Mesenchymal stem cell (in vitro differentiated cells and primary cell): ENCODE data around the gene DEPDC5.

Experiments used
- DNase-seq: peaks from one replicate; pipeline ENCODE4 v3.0.0-alpha.2; 2013
- H2AFZ ChIP-seq: one replicate; pipeline ENCODE4 v1.6.1; 2013; ENCODE audit warnings: low read depth, mild to moderate bottlenecking, control low read depth, inconsistent platforms, low read length, moderate library complexity
- H2AK5ac ChIP-seq: 2 replicates; pipeline ENCODE4 v1.6.1; 2013; ENCODE audit warnings: low read length, moderate library complexity, mild to moderate bottlenecking, inconsistent platforms; ENCODE audit not compliant: severe bottlenecking
- H2BK120ac ChIP-seq: one replicate; pipeline ENCODE4 v1.6.1; 2013; ENCODE audit warnings: low read depth, mild to moderate bottlenecking, inconsistent platforms, low read length, moderate library complexity
- H2BK12ac ChIP-seq, 2 experiments: one replicate each; pipeline ENCODE4 v1.6.1; 2013; ENCODE audit warnings: inconsistent platforms in 2 of 2, low read length in 2 of 2, mild to moderate bottlenecking in 2 of 2, moderate library complexity in 2 of 2, control low read depth in 1 of 2
- H2BK15ac ChIP-seq: one replicate; pipeline ENCODE4 v1.6.1; 2013; ENCODE audit warnings: mild to moderate bottlenecking, low read depth, inconsistent platforms; ENCODE audit not compliant: poor library complexity, severe bottlenecking
- H2BK5ac ChIP-seq: 2 replicates; pipeline ENCODE4 v1.6.1; 2013; ENCODE audit warnings: low read depth, mild to moderate bottlenecking, low read length, control low read depth, inconsistent platforms; ENCODE audit not compliant: poor library complexity, severe bottlenecking
- H3K14ac ChIP-seq, 2 experiments: one replicate each; pipeline ENCODE4 v1.6.1; 2013; ENCODE audit warnings: inconsistent platforms in 2 of 2, low read length in 2 of 2, control low read depth in 1 of 2, mild to moderate bottlenecking in 1 of 2, moderate library complexity in 1 of 2
- H3K18ac ChIP-seq, 2 experiments: one replicate each; pipeline ENCODE4 v1.6.1; 2013; ENCODE audit warnings: inconsistent platforms in 2 of 2, low read length in 2 of 2, control low read depth in 1 of 2, low read depth in 1 of 2, mild to moderate bottlenecking in 1 of 2
- H3K23ac ChIP-seq, 2 experiments: one replicate each; pipeline ENCODE4 v1.6.1; 2013; ENCODE audit warnings: inconsistent platforms in 2 of 2, low read length in 2 of 2, mild to moderate bottlenecking in 2 of 2, moderate library complexity in 2 of 2, control low read depth in 1 of 2
- H3K27ac ChIP-seq: 2 replicates; pipeline ENCODE4 v1.5.1; 2013; ENCODE audit warnings: mild to moderate bottlenecking, moderate library complexity, low read length, control low read depth, inconsistent platforms; ENCODE audit not compliant: poor library complexity, severe bottlenecking
- H3K27me3 ChIP-seq, 2 experiments: 2 replicates each; pipeline versions ENCODE4 v1.6.1 to v1.7.0; 2013; ENCODE audit warnings: low read length in 2 of 2, mild to moderate bottlenecking in 2 of 2, moderate library complexity in 2 of 2, control low read depth in 1 of 2, inconsistent platforms in 1 of 2; ENCODE audit not compliant: control insufficient read depth in 1 of 2, insufficient read depth in 1 of 2
- H3K36me3 ChIP-seq, 2 experiments: 2 replicates each; pipeline versions ENCODE4 v1.6.1 to v1.7.0; 2013; ENCODE audit warnings: low read length in 2 of 2, control low read depth in 1 of 2, inconsistent platforms in 1 of 2, low read depth in 1 of 2, mild to moderate bottlenecking in 1 of 2; ENCODE audit not compliant: insufficient read depth in 2 of 2, control insufficient read depth in 1 of 2
- H3K4ac ChIP-seq, 2 experiments: one replicate each; pipeline ENCODE4 v1.6.1; 2013; ENCODE audit warnings: inconsistent platforms in 2 of 2, low read length in 2 of 2, mild to moderate bottlenecking in 2 of 2, moderate library complexity in 2 of 2, control low read depth in 1 of 2, low read depth in 1 of 2
- H3K4me1 ChIP-seq: 2 replicates; pipeline ENCODE4 v1.6.1; 2013; ENCODE audit warnings: low read depth, low read length, control low read depth; ENCODE audit not compliant: control insufficient read depth, insufficient read depth
- H3K4me2 ChIP-seq: 2 replicates; pipeline ENCODE4 v1.6.1; 2013; ENCODE audit warnings: low read length, mild to moderate bottlenecking, inconsistent platforms; ENCODE audit not compliant: poor library complexity, severe bottlenecking
- H3K4me3 ChIP-seq, 2 experiments: 2 replicates each; pipeline versions ENCODE4 v1.5.1 to v1.7.0; 2013; ENCODE audit warnings: low read length in 2 of 2, mild to moderate bottlenecking in 2 of 2, control low read depth in 1 of 2, low read depth in 1 of 2; ENCODE audit not compliant: insufficient read depth in 1 of 2
- H3K79me1 ChIP-seq: replicated peaks from 2 replicates; pipeline ENCODE4 v1.6.1; 2013; ENCODE audit warnings: mild to moderate bottlenecking, control low read depth, low read length, inconsistent platforms; ENCODE audit not compliant: poor library complexity, severe bottlenecking
- H3K9ac ChIP-seq: 2 replicates; pipeline ENCODE4 v1.7.0; 2013; ENCODE audit warnings: mild to moderate bottlenecking, low read length, moderate library complexity
- H3K9me3 ChIP-seq: 2 replicates; pipeline ENCODE4 v1.7.0; 2013; ENCODE audit warnings: mild to moderate bottlenecking, low read length; ENCODE audit not compliant: control insufficient read depth
- H4K8ac ChIP-seq: one replicate; pipeline ENCODE4 v1.6.1; 2013; ENCODE audit warnings: inconsistent platforms, mild to moderate bottlenecking, low read length, moderate library complexity
- H4K91ac ChIP-seq: one replicate; pipeline ENCODE4 v1.6.1; 2013; ENCODE audit warnings: mild to moderate bottlenecking, low read length, inconsistent platforms
- WGBS: methylation state at CpG from one replicate; pipeline ENCODE4 v1.1.7; 2013; ENCODE audit warnings: mixed read lengths; 5-methylcytosine and 5-hydroxymethylcytosine counted together

The DEPDC5 gene

GRCh38 chr22:31820655-31821054 is 66.8 kb downstream of the DEPDC5 start:
- Histone ChIP-seq H2BK15ac (no peak overlapping the region), H3K27ac (no peak overlapping the region), H2BK120ac (no peak overlapping the region), H3K79me1 (no peaks in the 10 kb centered on the region), H2AK5ac (no peak overlapping the region), H3K9ac (no peak overlapping the region), H4K91ac (no peak overlapping the region), H3K36me3 (peaks cover 44 to 67% of the 10 kb centered on the region in 2 experiments), H2BK12ac (no peak overlapping the region), H3K4me1 (no peaks in the 10 kb centered on the region), H3K14ac (no peak overlapping the region), H3K4me2 (no peak overlapping the region), H3K27me3 (no peaks in the 10 kb centered on the region), H3K23ac (no peak overlapping the region), H3K18ac (no peak overlapping the region), H2BK5ac (no peak overlapping the region), H3K4me3 (no peak overlapping the region), H2AFZ (no peak overlapping the region), H3K9me3 (no peaks in the 10 kb centered on the region), H4K8ac (no peak overlapping the region), H3K4ac (no peak overlapping the region)
- WGBS: 89% methylated on average over 3 of the region's 3 CpGs
- DNase-seq: no peak

DNA sequence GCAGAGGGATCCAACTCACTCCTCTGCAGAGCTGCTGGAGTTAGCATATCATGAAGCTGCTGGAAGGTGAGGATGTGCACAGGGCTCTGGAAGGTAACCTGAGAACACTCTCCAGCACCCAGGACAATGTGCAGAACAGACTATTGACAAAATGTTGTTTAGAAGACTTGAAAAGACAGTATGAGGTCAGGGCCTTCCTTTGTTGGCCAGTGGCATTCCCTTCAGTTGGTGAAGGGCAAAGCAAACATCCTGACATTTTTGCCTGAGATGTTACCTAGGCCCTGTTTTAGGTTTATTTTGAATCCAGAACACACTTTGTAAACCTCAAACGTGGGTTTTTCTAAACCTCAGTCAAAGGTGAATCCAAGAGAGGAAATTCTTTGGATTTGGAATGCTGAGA is 67.8 kb downstream of the DEPDC5 start:
- Histone ChIP-seq H3K9ac (no peak overlapping the region), H2BK120ac (no peak overlapping the region), H3K4me3 (no peak overlapping the region), H3K27ac (no peak overlapping the region), H2AK5ac (no peak overlapping the region), H2AFZ (no peak overlapping the region), H4K8ac (no peak overlapping the region), H3K79me1 (no peaks in the 10 kb centered on the region), H3K4me1 (no peaks in the 10 kb centered on the region), H3K4me2 (no peak overlapping the region), H3K23ac (no peak overlapping the region), H3K4ac (no peak overlapping the region), H2BK12ac (no peak overlapping the region), H4K91ac (no peak overlapping the region), H3K9me3 (no peaks in the 10 kb centered on the region), H2BK5ac (no peak overlapping the region), H3K36me3 (peaks cover 39 to 68% of the 10 kb centered on the region in 2 experiments), H3K27me3 (no peaks in the 10 kb centered on the region), H3K14ac (no peak overlapping the region), H2BK15ac (no peak overlapping the region), H3K18ac (no peak overlapping the region)
- WGBS: 100% methylated on average over 1 of the region's 1 CpG
- no peak for DNase-seq

GRCh38 chr22:31822523-31822922 is 68.7 kb downstream of the DEPDC5 start:
- Histone ChIP-seq H2AFZ (no peak overlapping the region), H3K36me3 (peaks cover 30 to 68% of the 10 kb centered on the region in 2 experiments), H3K4ac (no peak overlapping the region), H2BK12ac (no peak overlapping the region), H3K9ac (no peak overlapping the region), H3K9me3 (no peaks in the 10 kb centered on the region), H3K27me3 (no peaks in the 10 kb centered on the region), H3K27ac (no peak overlapping the region), H4K91ac (no peak overlapping the region), H3K4me2 (no peak overlapping the region), H2BK15ac (no peak overlapping the region), H3K23ac (no peak overlapping the region), H3K18ac (no peak overlapping the region), H2BK120ac (no peak overlapping the region), H2BK5ac (no peak overlapping the region), H3K4me3 (no peak overlapping the region), H2AK5ac (no peak overlapping the region), H4K8ac (no peak overlapping the region), H3K4me1 (no peaks in the 10 kb centered on the region), H3K14ac (no peak overlapping the region), H3K79me1 (no peaks in the 10 kb centered on the region)
- DNase-seq: no peak
- WGBS: 98% methylated on average over 4 of the region's 4 CpGs

DNA sequence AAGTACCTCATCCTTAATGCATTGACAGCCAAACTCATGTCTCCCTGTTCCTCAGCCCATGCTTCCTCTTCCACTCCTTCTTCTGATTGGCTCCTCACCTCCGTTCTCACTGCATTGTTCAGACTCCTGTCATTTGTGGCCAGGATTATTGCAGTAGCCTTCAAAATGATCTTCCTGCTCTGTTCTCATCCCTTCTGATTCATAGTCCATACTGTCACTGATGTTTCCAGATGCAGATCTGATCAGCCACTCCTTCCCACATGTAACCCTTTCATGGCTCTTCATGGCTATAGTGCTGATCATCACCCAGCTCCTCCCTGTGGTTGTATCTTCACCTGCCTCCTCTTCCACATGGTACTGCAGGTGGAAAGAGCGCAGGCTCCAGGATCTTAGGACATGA is 71.7 kb downstream of the DEPDC5 start:
- Histone ChIP-seq H3K9ac (no peak overlapping the region), H2BK12ac (peak overlapping the region in 1 of 2 experiments; percentile 30), H3K4me3 (no peak overlapping the region), H2BK5ac (no peak overlapping the region), H3K9me3 (no peaks in the 10 kb centered on the region), H2BK15ac (no peak overlapping the region), H3K27me3 (no peaks in the 10 kb centered on the region), H3K27ac (no peak overlapping the region), H2AK5ac (no peak overlapping the region), H4K91ac (no peak overlapping the region), H3K23ac (no peak overlapping the region), H2BK120ac (no peak overlapping the region), H3K18ac (no peak overlapping the region), H3K79me1 (no peaks in the 10 kb centered on the region), H3K4ac (no peak overlapping the region), H3K36me3 (peaks cover 21 to 47% of the 10 kb centered on the region in 2 experiments), H3K4me1 (peaks cover 4% of the 10 kb centered on the region), H2AFZ (no peak overlapping the region), H3K4me2 (no peak overlapping the region), H3K14ac (no peak overlapping the region), H4K8ac (no peak overlapping the region)
- no peak for DNase-seq
- 95% methylated on average over 1 of the region's 2 CpGs for WGBS
